Mesothelial cell of epicardium (in vitro differentiated cells): ENCODE results near the gene PDCL2. TPM values are rescaled to one million over a fixed set of nuclear protein-coding genes. Genes with fewer than 3 reads are reported as not detected.

Experiments used
- DNase-seq, 2 experiments: peaks; one replicate each; pipeline ENCODE4 v3.0.0; 2021; ENCODE audit warnings: low spot score in 2 of 2; ENCODE audit not compliant: unreplicated experiment in 2 of 2
- H3K27ac Mint-ChIP-seq: 2 replicates; pipeline ENCODE4 v1.8.0; 2021; ENCODE audit warnings: mixed read lengths
- H3K27me3 Mint-ChIP-seq: 2 replicates; pipeline ENCODE4 v1.8.0; 2021; ENCODE audit warnings: low read depth, mixed read lengths
- H3K36me3 Mint-ChIP-seq: 2 replicates; pipeline ENCODE4 v1.8.0; 2021; ENCODE audit warnings: mixed read lengths
- H3K4me1 Mint-ChIP-seq: 2 replicates; pipeline ENCODE4 v1.8.0; 2021; ENCODE audit warnings: mixed read lengths
- H3K4me3 Mint-ChIP-seq: 2 replicates; pipeline ENCODE4 v1.8.0; 2021; ENCODE audit warnings: mild to moderate bottlenecking, moderate library complexity, mixed read lengths
- H3K9me3 Mint-ChIP-seq: 2 replicates; pipeline ENCODE4 v1.8.0; 2021; ENCODE audit warnings: mixed read lengths
- total RNA-seq: library from RNA; stranded (reverse); gene quantifications from 3 replicates; pipeline ENCODE4 v1.2.1, GENCODE V29; 2021
- TF ChIP-seq, protein P1 (sequence below): fragments of 200-600 bp; sonication (generic); IDR thresholded peaks from one replicate; pipeline ENCODE4 v1.5.0; 2021; ENCODE audit warnings: antibody characterized with exemption; ENCODE audit not compliant: unreplicated experiment

Gene PDCL2
- total RNA-seq, 1 donor from 2014 or later, result not detected

DNA sequence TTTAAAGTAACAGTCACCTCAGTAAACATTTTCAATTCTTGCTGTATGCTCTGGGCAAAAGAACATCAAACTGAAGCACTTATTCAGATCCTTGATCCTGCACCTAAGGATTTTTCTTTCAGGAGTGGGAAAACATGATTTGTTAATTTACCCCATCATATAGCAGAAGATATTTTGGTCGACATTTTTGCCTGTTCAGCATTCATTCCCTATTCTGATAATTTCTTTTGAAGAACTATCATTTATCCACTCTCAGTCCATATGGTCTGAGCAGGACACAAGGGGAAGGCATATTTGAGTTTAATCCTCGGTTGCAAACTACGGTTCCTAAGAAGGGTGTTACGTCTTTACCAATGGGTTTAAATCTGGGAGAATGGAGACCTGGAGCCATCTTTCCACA is 44.1 kb downstream of the PDCL2 start:
- Mint-ChIP-seq H3K36me3 (no peaks in the 10 kb centered on the region), H3K9me3 (no peaks in the 10 kb centered on the region), H3K4me3 (peak overlapping the region; percentile 89), H3K27ac (peak overlapping the region; percentile 96), H3K4me1 (peaks cover 30% of the 10 kb centered on the region), H3K27me3 (no peaks in the 10 kb centered on the region)
- TF ChIP-seq, protein P1, sequence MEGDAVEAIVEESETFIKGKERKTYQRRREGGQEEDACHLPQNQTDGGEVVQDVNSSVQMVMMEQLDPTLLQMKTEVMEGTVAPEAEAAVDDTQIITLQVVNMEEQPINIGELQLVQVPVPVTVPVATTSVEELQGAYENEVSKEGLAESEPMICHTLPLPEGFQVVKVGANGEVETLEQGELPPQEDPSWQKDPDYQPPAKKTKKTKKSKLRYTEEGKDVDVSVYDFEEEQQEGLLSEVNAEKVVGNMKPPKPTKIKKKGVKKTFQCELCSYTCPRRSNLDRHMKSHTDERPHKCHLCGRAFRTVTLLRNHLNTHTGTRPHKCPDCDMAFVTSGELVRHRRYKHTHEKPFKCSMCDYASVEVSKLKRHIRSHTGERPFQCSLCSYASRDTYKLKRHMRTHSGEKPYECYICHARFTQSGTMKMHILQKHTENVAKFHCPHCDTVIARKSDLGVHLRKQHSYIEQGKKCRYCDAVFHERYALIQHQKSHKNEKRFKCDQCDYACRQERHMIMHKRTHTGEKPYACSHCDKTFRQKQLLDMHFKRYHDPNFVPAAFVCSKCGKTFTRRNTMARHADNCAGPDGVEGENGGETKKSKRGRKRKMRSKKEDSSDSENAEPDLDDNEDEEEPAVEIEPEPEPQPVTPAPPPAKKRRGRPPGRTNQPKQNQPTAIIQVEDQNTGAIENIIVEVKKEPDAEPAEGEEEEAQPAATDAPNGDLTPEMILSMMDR, result no peak
- no peak for DNase-seq

DNA sequence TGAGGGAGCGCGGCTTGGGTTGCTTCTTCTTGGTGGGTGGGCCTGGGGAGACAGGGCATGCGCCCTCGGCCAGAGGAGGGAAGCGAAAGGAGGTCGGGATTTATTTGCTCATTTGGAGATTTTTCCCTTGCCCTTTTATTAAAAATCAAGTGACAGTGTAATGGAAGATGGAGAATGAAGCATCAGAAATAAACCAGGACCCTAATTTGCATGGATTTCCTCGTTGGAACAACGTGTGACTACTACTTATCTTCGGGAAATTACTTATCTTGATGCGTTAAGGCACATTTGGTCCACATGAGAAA is 44.6 kb downstream of the PDCL2 start:
- DNase-seq, result no peak
- peaks cover 32% of the 10 kb centered on the region for H3K4me1 Mint-ChIP-seq
- no peaks in the 10 kb centered on the region for H3K27me3 Mint-ChIP-seq

DNA sequence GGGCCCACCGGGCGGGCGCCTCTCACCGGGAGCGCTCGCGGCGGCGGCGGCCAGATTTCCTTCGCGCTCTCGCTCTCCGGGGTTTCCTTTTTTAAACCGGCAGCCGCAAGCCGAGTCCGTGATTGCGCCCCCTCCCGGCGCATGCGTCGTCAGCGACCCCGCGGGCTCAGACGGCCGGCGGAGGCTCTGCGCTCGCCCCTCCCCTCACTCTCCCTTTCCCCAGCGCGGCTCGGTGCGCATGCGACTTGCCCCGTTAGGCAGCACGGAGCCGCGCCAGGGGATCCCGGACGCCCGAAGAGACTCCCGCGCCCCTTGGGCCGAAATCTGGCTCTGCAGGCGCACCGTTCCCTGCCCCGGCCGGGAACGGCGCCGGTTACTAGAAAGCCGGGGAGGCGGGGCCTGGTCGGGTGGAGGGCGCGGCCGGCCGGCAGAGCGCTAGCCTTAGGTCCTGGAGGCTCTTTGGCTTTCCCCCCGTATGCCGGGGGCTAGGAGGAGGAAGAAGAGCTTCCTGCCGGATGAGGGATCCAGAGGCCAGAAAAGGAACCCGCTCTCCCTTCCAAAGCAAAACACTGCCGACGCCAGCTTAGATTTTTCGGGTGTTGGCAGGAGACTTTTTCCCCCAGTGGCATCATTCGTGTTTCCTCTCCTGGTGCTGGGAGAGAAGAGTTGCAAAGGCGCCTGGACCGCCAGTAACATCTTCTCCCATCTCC is 45.1 kb downstream of the PDCL2 start, which contains the start of gene CLOCK:
TSS of gene CLOCK (minus strand) at position 154 of the 710 bp plus-strand sequence. CDS start 64,124 bp downstream, outside the sequence.
- peak; percentile 85 to 94 for DNase-seq
- Mint-ChIP-seq H3K4me1 (peaks cover 34% of the 10 kb centered on the region), H3K9me3 (no peaks in the 10 kb centered on the region), H3K36me3 (no peaks in the 10 kb centered on the region), H3K27me3 (no peaks in the 10 kb centered on the region), H3K4me3 (peak within 1 kb of the TSS; percentile 89), H3K27ac (peak within 1 kb of the TSS; percentile 96)
- TF ChIP-seq, protein P1, result peak; percentile 74

More for the DNA sequence above, 44.6 kb downstream of the PDCL2 start:
- TF ChIP-seq, protein P1, result no peak
- peak overlapping the region; percentile 89 for H3K4me3 Mint-ChIP-seq
- H3K27ac Mint-ChIP-seq, result peak overlapping the region; percentile 96
- H3K36me3 Mint-ChIP-seq, result no peaks in the 10 kb centered on the region
- no peaks in the 10 kb centered on the region for H3K9me3 Mint-ChIP-seq

DNA sequence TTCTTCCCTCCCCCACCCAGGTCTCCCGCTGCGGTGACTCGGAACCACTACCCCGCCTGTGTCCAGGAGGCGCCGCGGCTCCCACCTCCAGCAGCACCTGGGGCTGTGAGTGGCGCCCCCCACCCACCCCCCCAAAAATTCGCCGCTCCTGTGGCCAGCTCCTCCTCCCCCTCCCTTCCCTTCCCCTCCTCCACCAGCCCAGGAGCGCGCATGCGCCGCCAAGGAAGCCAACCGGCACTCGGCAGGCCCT is 45.6 kb downstream of the PDCL2 start:
- DNase-seq, result no peak
- Mint-ChIP-seq H3K9me3 (no peaks in the 10 kb centered on the region), H3K4me3 (peak overlapping the region; percentile 86), H3K4me1 (peaks cover 39% of the 10 kb centered on the region), H3K36me3 (no peaks in the 10 kb centered on the region), H3K27ac (peak overlapping the region; percentile 47), H3K27me3 (no peaks in the 10 kb centered on the region)
- TF ChIP-seq, protein P1, result no peak

DNA sequence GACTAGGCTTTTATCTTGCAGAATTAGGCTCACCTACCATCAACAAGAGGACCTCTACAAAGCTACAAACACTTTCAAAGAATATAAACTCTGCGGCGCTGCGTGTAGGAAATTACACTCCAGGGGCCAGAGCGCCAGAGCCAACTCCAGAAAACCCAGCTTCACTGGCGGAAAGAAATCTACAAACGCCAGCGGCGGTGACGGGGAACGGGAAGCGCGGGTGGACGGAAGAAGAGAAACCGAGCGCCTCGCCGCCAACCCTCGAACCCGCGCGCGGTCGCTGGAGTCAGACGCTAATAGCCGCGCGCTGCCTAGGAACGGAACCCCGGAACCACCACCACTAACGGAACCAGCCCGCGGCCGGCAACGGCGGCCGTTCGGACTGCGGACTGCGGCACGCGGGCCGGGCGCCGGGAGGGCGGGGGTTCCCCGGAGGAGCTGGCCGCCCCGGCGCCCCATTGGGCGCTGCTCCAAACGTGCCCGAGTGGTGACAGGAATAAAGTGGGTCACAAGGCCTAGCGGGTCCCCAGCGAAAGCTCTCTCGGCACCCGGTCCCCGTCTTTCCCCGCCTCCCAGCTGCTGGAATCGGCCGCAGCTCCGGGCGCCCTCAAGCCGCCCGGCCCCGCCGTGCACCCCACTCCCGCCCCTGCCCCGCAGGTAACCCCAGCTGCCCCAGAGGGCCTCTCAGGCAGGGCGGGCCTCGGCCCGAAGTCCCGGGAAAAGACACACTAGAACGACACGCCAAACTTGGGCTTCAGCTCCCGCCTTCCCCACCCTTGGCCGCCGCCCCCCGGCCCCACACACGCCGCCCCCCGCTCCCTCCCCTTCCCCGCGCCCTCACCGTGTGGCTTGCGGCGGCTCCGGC is 46.2 kb downstream of the PDCL2 start:
- peak; percentile 68 to 77 for DNase-seq
- no peaks in the 10 kb centered on the region for H3K27me3 Mint-ChIP-seq
- H3K9me3 Mint-ChIP-seq, result no peaks in the 10 kb centered on the region
- TF ChIP-seq, protein P1, result no peak
- peaks cover 41% of the 10 kb centered on the region for H3K4me1 Mint-ChIP-seq
- no peaks in the 10 kb centered on the region for H3K36me3 Mint-ChIP-seq
- peak overlapping the region; percentile 95 for H3K27ac Mint-ChIP-seq
- H3K4me3 Mint-ChIP-seq, result peak overlapping the region; percentile 86
